Tibial nerve (tissue), 4 donors: Measurements from ENCODE around the gene UBTD1. TPM values are rescaled to one million over a fixed set of nuclear protein-coding genes. Genes with fewer than 3 reads are reported as not detected.
"Not testable (repeated sequence)": the region's sequence is repeated elsewhere in the genome, so short reads cannot be mapped to it uniquely, and the experiment has no call there.

ENCODE experiments used
- DNase-seq, 2 donors: peaks; one replicate each; pipeline ENCODE4 v3.0.0-alpha.2; 2019; ENCODE audit warnings: low spot score in 2 of 2
- H3K27ac ChIP-seq, 4 donors: fragments of 200-600 bp; sonication (generic) in 3 of 4; one replicate each; pipeline ENCODE4 v1.5.1; 2017 to 2019; ENCODE audit warnings: mild to moderate bottlenecking in 1 of 4
- H3K27me3 ChIP-seq, 2 donors: fragments of 200-600 bp; sonication (generic) in 1 of 2; one replicate each; pipeline versions ENCODE4 v1.5.1 to v1.6.0; 2017 to 2019
- H3K36me3 ChIP-seq, 3 donors: fragments of 200-600 bp; sonication (generic); one replicate each; pipeline ENCODE4 v1.5.1; 2018 to 2019
- H3K4me1 ChIP-seq, 4 donors: fragments of 200-600 bp; sonication (generic) in 3 of 4; one replicate each; pipeline ENCODE4 v1.5.1; 2017 to 2019
- H3K4me3 ChIP-seq, 4 donors: fragments of 200-600 bp; sonication (generic) in 3 of 4; one replicate each; pipeline ENCODE4 v1.5.1; 2017 to 2019; ENCODE audit warnings: mild to moderate bottlenecking in 1 of 4, moderate library complexity in 1 of 4
- H3K9me3 ChIP-seq, 4 donors: fragments of 200-600 bp; sonication (generic) in 3 of 4; one replicate each; pipeline ENCODE4 v1.5.1; 2017 to 2019
- EP300 ChIP-seq, 2 donors: sonication (generic); formaldehyde crosslinking; IDR thresholded peaks; one replicate each; pipeline ENCODE4 v1.6.1; 2017; ENCODE audit warnings: antibody characterized with exemption in 2 of 2, mild to moderate bottlenecking in 1 of 2
- POLR2A ChIP-seq, 2 donors: fragments of 450-650 bp; IDR thresholded peaks; one replicate each; pipeline ENCODE4 v1.6.1; 2017; ENCODE audit warnings: antibody characterized with exemption in 2 of 2, mild to moderate bottlenecking in 2 of 2, moderate library complexity in 2 of 2
- WGBS, 2 donors: methylation state at CpG; one replicate each; pipeline ENCODE4 v1.1.5; 2018; 5-methylcytosine and 5-hydroxymethylcytosine counted together
- total RNA-seq, 4 donors: library from RNA; depleted of rRNA; stranded (reverse); fragments of >200 nt; gene quantifications; one replicate each; pipeline ENCODE4 v1.1.0, GENCODE V29; 2016
- TF ChIP-seq, protein P1 (sequence below), 5 experiments: fragments of 200-600 bp in 3 of 5; fragments of 450-650 bp in 2 of 5; sonication (generic) in 3 of 5; IDR thresholded peaks; one replicate each; pipeline ENCODE4 v1.5.1; 2016 to 2019; ENCODE audit warnings: antibody characterized with exemption in 5 of 5, mild to moderate bottlenecking in 3 of 5, moderate library complexity in 2 of 5

The UBTD1 gene
- total RNA-seq, 4 donors from 2014 or later: 9.4 to 17.1 (median 16.5) TPM

DNA sequence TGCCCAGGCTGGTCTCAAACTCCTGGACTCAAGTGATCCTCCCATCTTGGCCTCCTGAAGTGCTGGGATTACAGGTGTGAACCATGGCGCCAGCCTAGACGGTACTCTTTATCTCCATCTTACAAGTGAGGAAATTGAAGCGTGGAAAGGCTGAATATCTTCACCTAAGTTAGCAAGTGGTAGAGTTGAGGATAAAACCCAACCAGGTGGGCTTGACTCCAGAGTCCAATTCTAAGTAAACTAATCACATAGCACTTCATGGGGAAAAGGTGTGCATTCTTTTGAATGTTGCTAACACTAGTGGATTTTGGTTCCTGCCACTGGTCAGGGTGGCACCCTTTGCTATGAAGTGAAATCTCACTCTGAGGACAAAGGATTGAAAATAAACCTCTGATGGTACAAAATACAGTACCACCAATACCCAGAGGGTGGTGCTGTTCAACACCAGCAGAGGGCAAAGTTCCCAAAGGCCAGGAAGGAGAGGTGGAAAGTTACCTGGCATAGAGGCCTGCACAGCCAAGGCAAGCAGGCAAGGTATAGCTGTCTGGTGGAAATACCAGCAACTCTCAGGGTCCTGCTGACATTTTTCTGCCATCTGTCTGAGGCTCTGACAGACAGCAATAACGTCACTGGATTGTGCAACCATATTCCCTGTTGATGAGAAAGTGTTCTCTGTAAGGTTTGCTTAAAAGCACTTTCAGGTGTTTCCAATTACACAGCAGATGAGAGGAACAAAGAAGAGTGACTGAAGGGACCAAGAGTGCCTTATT lies 35.2 kb upstream of the UBTD1 start:
- H3K9me3 ChIP-seq: no peaks in the 10 kb centered on the region
- H3K4me1 ChIP-seq: peaks cover 0 to 16% (median 0%) of the 10 kb centered on the region in 4 donors
- H3K27me3 ChIP-seq: no peaks in the 10 kb centered on the region
- peak in 1 of 2 donors; percentile 74 for TF ChIP-seq EP300 (IDR thresholded peaks at IDR 0.05)
- TF ChIP-seq POLR2A (IDR thresholded peaks at IDR 0.05): no peak
- TF ChIP-seq, protein P1, sequence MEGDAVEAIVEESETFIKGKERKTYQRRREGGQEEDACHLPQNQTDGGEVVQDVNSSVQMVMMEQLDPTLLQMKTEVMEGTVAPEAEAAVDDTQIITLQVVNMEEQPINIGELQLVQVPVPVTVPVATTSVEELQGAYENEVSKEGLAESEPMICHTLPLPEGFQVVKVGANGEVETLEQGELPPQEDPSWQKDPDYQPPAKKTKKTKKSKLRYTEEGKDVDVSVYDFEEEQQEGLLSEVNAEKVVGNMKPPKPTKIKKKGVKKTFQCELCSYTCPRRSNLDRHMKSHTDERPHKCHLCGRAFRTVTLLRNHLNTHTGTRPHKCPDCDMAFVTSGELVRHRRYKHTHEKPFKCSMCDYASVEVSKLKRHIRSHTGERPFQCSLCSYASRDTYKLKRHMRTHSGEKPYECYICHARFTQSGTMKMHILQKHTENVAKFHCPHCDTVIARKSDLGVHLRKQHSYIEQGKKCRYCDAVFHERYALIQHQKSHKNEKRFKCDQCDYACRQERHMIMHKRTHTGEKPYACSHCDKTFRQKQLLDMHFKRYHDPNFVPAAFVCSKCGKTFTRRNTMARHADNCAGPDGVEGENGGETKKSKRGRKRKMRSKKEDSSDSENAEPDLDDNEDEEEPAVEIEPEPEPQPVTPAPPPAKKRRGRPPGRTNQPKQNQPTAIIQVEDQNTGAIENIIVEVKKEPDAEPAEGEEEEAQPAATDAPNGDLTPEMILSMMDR (IDR thresholded peaks at IDR 0.05): peak; percentile 73 to 88 (median 77)
- H3K27ac ChIP-seq: peak overlapping the region in 3 of 4 donors; percentile 8 to 60 (median 59)
- DNase-seq: peak in 1 of 2 donors; percentile 66
- WGBS, 2 donors: 75 to 76% methylated on average over 4 of the region's 4 CpGs
- H3K36me3 ChIP-seq: peaks cover 6 to 100% (median 57%) of the 10 kb centered on the region in 3 donors
- no peak overlapping the region for H3K4me3 ChIP-seq

DNA sequence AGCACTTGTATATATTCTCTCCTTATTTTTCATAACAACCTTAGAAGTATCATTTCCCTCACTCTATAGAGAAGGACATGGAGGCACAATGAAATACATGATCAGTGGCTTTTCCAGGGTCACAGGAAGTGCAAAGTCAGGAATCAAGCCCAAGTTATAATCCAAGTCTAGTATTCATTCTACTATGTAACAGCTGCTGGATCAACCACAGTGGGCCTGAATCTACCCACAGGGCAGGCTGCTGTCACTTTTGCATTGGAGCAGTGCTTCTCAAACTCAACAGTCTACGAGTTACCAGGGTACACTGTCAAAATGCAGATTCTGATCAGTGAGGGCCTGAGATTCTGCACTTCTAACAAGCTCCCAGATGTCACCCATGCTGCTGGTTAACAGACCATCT lies 34.5 kb upstream of the UBTD1 start:
- Histone ChIP-seq H3K36me3 (peaks cover 4 to 100% (median 57%) of the 10 kb centered on the region in 3 donors), H3K27ac (peak overlapping the region in 3 of 4 donors; percentile 8 to 60 (median 59)), H3K9me3 (no peaks in the 10 kb centered on the region), H3K27me3 (no peaks in the 10 kb centered on the region), H3K4me3 (no peak overlapping the region), H3K4me1 (peaks cover 0 to 16% (median 0%) of the 10 kb centered on the region in 4 donors)
- WGBS, 2 donors: 67 to 91% methylated on average over 1 of the region's 1 CpG
- TF ChIP-seq, protein P1 (IDR thresholded peaks at IDR 0.05): no peak
- TF ChIP-seq POLR2A (IDR thresholded peaks at IDR 0.05) (no peak), EP300 (IDR thresholded peaks at IDR 0.05) (no peak)
- no peak for DNase-seq

DNA sequence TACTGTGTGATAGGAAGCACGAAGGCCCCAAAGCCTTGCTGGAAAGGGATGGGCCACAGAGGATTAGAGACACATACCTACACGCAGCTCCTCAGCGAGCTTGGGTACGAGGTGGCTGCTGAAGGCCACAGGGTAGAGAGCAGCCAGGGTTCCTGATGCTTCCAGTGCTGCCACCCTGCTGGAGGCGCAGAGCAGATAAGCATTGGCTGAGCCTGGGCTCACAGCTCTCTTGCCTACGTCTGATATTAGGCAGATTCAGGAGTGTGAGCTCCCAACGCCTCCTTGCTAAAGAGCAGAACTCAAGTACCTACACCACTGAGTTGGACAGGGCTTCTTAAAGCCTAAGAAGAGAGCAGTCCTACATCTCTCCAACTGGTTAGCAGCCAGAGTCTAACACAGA lies 32.7 kb upstream of the UBTD1 start:
- WGBS, 2 donors: 83% methylated on average over 7 of the region's 7 CpGs
- H3K4me1 ChIP-seq: peaks cover 0 to 16% (median 0%) of the 10 kb centered on the region in 4 donors
- no peak for DNase-seq
- peaks cover 15 to 100% (median 46%) of the 10 kb centered on the region in 3 donors for H3K36me3 ChIP-seq
- peak overlapping the region in 1 of 4 donors; percentile 28 for H3K27ac ChIP-seq
- no peak overlapping the region for H3K4me3 ChIP-seq
- TF ChIP-seq EP300 (IDR thresholded peaks at IDR 0.05): no peak
- TF ChIP-seq, protein P1 (IDR thresholded peaks at IDR 0.05): no peak
- no peaks in the 10 kb centered on the region for H3K27me3 ChIP-seq
- H3K9me3 ChIP-seq: no peaks in the 10 kb centered on the region

DNA sequence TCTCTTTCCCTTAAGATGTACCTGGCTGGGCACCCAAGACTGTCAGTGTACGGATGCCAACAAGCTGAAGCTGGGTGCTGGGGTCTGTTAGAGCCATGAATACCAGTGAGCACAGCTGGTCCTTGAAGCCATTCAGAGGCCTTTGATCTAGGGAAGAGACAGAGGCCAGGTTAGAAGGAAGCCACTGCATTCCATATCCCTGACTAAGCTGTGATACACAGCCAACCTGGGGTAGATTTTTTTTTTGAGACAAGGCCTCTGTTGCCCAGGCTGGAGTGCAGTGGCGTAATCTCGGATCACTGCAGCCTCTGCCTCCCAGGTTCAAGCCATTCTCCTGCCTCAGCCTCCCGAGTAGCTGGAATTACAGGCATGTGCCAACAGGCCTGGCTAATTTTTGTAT lies 32.0 kb upstream of the UBTD1 start:
- Histone ChIP-seq H3K27me3 (no peaks in the 10 kb centered on the region), H3K4me3 (no peak overlapping the region), H3K4me1 (peaks cover 0 to 16% (median 0%) of the 10 kb centered on the region in 4 donors), H3K9me3 (no peaks in the 10 kb centered on the region), H3K36me3 (peaks cover 15 to 100% (median 42%) of the 10 kb centered on the region in 3 donors), H3K27ac (peak overlapping the region in 2 of 4 donors; percentile 28)
- TF ChIP-seq, protein P1 (IDR thresholded peaks at IDR 0.05): no peak
- DNase-seq: no peak
- WGBS, 2 donors: 83 to 91% methylated on average over 2 to 4 of the region's 4 CpGs

DNA sequence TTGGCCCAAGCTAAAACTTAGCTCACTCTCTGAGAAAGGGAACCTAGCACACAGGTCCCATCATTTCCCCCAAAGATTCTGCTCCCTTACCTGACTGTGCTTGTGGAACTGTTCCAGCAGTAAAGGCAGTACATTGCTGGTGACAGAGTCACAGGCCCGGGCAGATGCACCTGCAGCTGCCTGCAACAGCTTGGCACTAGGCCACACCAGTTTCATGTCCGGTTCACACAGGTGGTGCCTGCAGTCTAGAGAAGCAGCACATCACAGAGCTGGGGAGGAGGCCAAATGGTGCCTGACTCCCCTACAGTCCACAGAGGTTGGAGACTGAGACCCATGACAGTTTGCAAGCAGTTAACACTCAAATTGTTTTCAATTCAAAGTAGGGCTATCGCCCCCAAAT lies 30.6 kb upstream of the UBTD1 start:
- no peak overlapping the region for H3K27ac ChIP-seq
- 69 to 78% methylated on average over 1 to 3 of the region's 3 CpGs for WGBS, 2 donors
- no peaks in the 10 kb centered on the region for H3K27me3 ChIP-seq
- TF ChIP-seq, protein P1 (IDR thresholded peaks at IDR 0.05): no peak
- TF ChIP-seq POLR2A (IDR thresholded peaks at IDR 0.05): no peak
- no peak overlapping the region for H3K4me3 ChIP-seq
- no peaks in the 10 kb centered on the region for H3K9me3 ChIP-seq
- H3K4me1 ChIP-seq: peaks cover 0 to 16% (median 0%) of the 10 kb centered on the region in 4 donors
- H3K36me3 ChIP-seq: peaks cover 15 to 100% (median 40%) of the 10 kb centered on the region in 3 donors
- DNase-seq: no peak

DNA sequence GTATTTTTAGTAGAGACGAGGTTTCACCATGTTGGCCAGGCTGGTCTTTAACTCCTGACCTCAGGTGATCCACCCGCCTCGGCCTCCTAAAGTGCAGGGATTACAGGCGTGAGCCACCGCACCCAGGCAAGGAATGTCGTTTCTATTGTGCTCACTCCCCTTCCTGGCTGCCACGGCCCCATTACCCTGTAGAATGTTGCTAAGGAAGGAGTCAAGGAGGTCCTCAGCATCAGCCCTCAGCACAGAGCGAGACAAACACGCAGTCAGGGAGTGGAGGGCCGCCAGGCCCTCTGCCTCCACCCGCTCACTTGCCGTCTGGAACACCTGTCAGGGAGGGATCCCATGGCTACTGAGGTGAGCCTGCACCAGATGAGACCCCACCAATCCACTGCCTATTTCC lies 29.9 kb upstream of the UBTD1 start:
- WGBS, 2 donors: 87 to 92% methylated on average over 11 to 12 of the region's 12 CpGs
- not testable (repeated sequence) for H3K4me3 ChIP-seq, H3K27me3 ChIP-seq, H3K27ac ChIP-seq, DNase-seq, H3K9me3 ChIP-seq
- Histone ChIP-seq H3K36me3 (peaks cover 15 to 100% (median 37%) of the 10 kb centered on the region in 3 donors), H3K4me1 (peaks cover 0 to 12% (median 0%) of the 10 kb centered on the region in 4 donors)
